HT-29 (cell line): ENCODE data around the gene SRC. TPM values are rescaled to one million over a fixed set of nuclear protein-coding genes. Genes with fewer than 3 reads are reported as not detected.

Experiments used
- DNase-seq: peaks from one replicate; pipeline ENCODE4 v3.0.0-alpha.2; 2015; ENCODE audit warnings: low spot score
- total RNA-seq: library from RNA; depleted of rRNA; stranded (reverse); fragments of >200 nt; shearing (Covaris generic); gene quantifications from 2 replicates; pipeline ENCODE4 v1.2.3, GENCODE V29; 2014

The SRC gene
- total RNA-seq, 1 experiment from 2014 or later: 161 TPM

DNA sequence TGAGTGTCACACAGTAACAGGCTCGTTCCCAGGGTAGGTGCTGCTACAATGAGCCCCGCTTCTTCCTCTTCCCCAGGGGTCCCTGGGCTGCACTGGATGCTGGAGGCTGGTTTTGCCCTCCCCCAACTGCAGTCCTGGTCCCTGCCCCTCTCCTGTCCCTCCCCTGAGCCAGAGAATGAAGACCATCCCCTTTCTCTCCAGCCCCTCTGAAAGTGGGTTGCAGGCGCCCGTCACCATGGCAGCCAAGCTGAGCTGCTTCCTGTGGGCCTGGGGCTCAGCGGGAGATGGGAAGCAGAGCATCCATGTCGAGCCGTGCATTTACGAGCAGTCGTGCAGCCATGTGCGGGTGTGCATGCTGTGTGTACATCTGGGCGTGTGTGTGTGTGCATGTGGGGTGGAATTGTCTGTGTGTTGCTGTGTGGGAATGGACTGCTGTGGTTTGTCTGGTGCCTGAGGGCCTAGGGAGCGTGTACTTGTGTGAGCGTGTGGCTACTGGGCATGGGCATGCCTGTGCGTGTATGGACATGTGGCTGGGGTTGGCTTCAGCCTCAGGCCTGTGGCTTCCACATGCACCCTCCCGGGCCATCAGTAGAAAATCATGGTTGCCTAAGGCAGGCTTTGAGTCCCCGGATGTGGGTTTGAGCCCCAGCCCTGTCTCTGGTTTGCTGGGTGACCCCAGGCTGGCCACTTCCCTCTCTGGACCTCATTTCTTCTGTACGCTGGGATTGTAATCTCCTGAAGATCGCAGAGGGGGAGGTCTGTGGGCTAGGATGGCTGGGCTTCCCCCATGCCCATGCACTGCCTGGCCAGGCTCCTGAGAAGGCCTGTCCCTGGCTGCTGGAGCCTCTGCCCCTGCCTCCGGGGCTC, 48.8 kb downstream of the SRC start:
- DNase-seq: no peak

DNA sequence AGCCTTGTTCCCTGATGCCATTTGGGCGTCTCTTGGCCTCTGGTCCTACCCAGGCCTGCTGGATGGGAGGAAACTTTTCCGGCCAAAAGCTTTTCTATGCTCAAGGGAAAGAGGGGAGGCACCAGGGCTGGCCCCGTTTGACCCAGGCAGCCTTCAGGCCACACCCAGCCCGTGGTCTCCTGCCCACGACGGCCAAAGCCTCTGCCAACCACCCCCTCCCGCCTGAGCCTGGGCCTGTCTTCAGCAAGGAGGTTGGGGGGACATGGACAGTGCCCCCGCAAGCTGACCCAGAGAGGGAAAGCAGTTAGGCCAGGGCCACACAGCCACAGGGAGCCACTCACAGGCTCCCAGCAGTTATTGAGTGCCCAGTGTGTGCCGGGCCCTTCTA, 49.5 kb downstream of the SRC start:
- DNase-seq: no peak

DNA sequence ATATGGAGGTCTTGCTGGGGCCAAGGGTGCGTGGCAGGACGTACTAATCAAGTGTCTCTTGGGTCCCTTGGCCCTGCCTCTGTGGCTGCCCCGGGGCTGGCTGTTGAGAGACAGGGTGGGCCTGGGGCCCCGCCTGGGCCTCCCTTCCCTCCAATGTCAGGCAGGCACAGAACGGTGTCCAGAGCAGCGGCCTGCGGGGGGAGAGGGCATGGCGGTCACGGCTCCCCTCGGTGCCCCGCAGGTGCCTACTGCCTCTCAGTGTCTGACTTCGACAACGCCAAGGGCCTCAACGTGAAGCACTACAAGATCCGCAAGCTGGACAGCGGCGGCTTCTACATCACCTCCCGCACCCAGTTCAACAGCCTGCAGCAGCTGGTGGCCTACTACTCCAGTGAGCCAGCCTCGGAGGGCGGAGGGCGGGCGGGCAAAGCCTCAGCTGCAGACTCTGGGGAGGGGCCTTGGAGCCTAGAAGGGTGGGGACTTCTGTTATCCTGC, 50.0 kb downstream of the SRC start:
- DNase-seq: peak; percentile 68

DNA sequence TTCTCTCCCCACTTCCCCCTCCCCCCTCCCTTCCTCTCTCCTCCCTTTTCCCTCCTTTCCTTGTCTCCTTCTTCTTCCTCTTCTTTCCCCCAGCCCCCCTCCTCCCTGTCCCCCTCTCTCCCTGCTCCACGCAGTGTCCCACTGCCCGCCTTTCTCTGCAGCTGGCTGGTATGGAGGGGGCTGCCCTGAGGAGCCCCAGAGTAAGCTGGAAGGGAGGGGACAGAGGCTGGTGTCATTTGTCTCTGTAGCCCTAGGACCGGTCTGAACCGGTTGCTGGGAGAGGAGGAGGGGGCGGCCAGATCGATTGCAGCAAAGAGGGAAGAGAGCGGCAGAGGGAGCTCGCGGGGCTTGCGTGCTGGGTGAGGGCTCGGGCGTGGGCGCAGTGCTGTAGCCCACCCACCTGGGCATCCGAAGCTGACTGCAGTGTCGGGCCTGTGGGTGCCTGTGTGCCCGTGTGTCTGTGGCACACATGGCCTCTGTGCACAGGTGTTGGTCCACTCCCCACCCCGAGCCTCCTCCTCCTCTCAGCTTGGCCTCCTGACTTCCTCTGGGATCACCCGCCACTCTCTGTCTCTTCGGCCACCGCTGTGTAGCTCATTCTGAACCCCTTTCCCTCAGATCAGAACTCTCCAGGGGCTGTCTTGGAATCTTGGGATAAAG, 50.6 kb downstream of the SRC start:
- no peak for DNase-seq

DNA sequence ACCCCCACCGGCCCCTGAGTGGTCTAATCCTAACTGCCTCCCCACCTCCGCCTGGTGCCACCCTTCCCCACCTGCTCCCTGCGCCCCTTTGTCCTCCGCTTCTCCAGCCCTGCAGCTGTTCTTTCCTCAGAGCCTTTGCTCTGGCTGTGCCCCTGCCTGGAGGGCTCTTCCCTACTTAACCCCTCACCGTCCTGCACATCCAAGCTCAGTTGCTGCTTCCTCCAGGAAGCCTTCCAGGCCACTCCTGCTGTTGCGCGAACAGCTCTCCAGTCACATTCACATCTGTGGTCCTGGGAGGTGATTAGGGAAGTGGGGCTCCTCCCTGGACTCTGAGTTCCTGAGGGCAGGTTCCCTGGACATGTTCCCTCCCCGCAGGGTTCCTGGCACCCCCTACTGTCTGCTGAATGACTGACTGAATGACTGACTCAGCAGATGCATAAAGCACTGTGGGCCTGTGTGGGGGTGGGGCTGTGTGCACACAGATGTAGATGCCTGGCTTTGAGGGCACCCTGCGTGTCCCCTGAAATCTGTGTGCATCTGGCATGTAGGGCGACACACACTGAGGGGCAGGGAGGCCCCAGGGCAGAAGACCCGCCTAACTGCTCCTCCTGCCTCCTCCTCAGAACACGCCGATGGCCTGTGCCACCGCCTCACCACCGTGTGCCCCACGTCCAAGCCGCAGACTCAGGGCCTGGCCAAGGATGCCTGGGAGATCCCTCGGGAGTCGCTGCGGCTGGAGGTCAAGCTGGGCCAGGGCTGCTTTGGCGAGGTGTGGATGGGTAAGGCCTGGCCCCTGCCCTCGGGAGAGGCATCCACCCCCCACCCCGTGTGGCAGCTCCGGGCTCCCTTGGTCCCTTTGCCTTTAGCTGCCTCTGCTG, 51.4 kb downstream of the SRC start:
- DNase-seq: peak; percentile 43

DNA sequence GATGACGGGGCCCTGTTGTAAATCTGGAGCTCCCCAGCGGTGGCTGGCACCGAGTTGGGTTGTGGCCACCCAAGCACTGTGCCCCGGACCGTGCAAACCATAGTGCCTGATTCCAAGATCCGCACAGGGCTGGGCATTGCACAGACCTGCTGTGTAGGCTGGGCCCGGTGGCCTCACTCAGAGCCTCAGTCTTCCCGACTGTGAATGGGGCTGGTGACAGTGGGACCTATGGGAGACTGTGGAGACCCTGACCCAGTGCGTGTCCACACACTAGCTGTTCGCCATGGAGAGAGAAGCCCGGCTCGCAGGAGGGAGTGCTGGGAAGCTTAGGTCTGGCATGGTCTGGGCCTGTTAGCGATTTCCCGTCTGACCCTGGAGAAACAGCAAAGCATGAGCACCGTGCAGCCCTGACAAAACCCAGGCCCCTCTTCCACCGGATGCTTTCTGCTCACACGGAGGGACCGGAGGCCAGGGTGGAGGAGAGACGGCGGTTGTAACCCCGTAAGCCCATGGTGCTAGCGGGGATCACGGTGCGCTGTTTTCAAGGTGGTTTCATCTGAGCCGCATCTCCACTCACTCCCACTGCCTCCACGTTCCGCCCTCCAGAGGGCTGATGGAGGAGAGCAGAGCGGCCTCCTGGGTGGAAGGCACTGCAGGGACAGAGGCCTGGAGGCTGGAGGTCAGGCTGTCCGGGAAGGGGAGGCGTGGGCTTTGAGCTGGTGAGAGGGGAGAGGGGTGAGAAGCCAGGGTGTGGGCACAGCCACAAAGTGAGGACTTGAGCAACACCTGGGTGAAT, 52.2 kb downstream of the SRC start:
- no peak for DNase-seq

DNA sequence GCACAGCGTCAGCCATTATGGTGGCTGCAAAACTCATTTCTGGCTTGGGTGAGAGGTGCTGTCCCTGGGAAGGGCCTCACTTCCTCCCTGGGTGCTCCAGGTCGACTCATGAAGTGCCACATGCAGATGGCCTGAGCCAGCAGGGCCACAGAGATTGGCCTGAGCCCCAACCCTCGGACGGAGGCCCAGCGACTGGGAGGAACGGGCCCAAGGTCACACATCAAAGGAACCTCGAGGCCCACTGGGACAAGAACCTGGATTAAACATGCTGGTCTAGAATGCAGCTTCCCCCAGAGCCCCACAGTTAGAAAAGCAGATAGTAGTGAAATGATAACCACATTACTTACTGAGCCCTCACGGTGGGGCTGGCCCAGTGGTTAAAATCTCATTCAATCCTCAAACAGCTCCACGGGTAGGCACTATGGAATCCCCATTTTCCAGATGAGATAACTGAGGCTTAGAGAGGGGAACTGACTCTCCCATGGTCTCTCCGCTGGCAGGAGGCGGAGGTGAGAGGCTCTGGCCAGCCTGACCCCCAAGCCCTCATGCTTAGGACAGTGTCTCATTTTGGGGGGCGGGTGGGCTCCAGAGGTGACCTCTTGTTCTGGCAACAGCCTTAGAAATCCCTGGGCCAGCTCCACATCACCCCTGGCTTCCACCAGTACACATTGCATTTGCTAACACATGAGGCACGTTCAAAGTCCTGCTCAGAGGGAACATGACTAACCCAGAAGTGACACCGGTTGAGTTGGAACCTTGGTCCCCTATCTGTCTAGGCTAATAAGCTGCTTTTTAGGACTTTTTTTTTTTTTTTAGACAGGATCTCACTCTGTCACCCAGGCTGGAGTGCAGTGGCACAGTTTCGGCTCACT, 53.0 kb downstream of the SRC start:
- no peak for DNase-seq

DNA sequence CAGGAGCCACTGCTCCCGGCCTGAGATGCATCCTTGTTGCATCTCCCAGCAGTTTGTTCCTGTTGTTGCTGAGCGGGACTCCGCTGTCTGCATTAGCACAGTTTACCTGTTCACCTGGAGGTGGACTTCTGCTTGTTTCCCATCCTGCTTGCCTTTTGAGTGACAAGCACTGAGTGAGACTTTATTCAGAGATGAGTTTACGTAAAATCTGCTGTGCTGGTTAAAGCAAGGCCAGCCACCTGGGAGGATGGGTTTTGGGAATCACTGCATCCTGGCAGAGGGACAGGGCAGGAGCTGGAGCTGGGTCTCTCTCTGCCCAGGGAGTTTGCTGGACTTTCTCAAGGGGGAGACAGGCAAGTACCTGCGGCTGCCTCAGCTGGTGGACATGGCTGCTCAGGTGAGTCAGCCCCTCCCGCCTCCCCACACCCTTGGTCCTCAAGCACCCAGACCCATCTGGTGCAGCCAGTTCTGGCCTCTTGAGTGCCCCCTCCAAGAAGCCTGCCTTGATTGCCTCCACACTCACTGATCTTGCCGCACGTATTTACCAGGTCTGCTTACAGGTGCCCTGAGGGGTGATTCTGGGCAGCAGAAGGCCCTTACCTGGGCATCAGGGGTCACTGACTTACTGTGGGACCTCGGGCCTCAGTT, 55.5 kb downstream of the SRC start:
- no peak for DNase-seq

DNA sequence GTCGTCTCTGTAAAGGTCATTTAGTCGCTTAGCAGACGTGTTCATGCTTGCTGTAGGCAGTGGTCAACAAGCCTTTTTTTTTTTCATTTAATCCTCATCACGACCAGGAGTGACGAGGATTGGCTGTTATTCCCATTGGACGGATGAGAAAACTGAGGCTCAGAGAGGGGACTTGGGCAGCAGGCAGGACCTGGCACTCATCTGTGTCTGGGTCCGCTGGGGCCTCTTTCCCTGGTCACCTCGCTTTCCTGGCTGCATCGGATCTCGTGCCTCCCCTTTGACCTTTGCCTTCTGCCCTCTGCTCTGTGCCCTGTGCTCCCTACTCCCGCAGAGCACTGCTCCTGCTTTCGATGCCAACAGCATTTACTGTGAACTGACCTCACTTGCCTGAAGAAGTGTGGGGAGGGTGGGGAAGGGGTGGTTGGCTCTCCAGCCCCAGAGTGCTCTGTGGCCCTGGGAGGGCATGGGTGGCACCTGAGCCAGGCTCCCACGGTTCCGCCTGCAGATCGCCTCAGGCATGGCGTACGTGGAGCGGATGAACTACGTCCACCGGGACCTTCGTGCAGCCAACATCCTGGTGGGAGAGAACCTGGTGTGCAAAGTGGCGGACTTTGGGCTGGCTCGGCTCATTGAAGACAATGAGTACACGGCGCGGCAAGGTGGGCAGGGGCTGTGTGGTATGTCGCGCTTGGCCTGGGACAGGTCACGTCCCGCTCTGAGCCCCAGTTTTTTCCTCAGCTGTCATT, 56.2 kb downstream of the SRC start:
- DNase-seq: no peak

DNA sequence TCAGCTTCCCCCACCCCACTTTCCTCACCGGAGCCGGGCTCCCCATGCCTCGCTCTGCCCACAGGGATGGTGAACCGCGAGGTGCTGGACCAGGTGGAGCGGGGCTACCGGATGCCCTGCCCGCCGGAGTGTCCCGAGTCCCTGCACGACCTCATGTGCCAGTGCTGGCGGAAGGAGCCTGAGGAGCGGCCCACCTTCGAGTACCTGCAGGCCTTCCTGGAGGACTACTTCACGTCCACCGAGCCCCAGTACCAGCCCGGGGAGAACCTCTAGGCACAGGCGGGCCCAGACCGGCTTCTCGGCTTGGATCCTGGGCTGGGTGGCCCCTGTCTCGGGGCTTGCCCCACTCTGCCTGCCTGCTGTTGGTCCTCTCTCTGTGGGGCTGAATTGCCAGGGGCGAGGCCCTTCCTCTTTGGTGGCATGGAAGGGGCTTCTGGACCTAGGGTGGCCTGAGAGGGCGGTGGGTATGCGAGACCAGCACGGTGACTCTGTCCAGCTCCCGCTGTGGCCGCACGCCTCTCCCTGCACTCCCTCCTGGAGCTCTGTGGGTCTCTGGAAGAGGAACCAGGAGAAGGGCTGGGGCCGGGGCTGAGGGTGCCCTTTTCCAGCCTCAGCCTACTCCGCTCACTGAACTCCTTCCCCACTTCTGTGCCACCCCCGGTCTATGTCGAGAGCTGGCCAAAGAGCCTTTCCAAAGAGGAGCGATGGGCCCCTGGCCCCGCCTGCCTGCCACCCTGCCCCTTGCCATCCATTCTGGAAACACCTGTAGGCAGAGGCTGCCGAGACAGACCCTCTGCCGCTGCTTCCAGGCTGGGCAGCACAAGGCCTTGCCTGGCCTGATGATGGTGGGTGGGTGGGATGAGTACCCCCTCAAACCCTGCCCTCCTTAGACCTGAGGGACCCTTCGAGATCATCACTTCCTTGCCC, 57.4 kb downstream of the SRC start:
- DNase-seq: no peak

DNA sequence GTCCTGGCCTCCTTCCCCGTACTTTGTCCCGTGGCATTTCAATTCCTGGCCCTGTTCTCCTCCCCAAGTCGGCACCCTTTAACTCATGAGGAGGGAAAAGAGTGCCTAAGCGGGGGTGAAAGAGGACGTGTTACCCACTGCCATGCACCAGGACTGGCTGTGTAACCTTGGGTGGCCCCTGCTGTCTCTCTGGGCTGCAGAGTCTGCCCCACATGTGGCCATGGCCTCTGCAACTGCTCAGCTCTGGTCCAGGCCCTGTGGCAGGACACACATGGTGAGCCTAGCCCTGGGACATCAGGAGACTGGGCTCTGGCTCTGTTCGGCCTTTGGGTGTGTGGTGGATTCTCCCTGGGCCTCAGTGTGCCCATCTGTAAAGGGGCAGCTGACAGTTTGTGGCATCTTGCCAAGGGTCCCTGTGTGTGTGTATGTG, 58.5 kb downstream of the SRC start:
- no peak for DNase-seq

DNA sequence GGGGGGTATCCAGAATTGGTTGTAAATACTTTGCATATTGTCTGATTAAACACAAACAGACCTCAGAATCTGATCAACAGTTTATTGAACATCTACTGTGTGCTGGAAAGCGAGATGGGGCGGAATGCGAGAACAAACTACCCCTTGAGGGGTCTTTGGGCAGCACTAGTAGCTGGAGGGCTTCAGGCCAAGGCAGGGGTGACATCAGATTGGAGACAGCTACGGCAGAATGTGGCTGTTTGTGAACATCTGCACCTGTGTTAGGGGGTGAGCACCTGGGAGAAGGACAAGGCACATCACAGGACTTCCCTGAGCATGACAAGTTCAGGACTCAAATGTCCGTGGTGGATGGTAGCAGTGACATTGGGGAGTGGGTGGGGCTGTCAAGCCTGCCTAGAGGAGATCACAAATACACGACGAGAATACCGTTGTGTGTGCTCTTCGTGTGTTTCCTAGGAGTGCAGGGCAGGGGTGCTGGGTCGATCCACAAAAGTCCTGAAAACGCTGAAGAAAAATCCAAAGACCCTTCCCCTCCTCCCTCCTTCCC, 59.5 kb downstream of the SRC start:
- DNase-seq: no peak

DNA sequence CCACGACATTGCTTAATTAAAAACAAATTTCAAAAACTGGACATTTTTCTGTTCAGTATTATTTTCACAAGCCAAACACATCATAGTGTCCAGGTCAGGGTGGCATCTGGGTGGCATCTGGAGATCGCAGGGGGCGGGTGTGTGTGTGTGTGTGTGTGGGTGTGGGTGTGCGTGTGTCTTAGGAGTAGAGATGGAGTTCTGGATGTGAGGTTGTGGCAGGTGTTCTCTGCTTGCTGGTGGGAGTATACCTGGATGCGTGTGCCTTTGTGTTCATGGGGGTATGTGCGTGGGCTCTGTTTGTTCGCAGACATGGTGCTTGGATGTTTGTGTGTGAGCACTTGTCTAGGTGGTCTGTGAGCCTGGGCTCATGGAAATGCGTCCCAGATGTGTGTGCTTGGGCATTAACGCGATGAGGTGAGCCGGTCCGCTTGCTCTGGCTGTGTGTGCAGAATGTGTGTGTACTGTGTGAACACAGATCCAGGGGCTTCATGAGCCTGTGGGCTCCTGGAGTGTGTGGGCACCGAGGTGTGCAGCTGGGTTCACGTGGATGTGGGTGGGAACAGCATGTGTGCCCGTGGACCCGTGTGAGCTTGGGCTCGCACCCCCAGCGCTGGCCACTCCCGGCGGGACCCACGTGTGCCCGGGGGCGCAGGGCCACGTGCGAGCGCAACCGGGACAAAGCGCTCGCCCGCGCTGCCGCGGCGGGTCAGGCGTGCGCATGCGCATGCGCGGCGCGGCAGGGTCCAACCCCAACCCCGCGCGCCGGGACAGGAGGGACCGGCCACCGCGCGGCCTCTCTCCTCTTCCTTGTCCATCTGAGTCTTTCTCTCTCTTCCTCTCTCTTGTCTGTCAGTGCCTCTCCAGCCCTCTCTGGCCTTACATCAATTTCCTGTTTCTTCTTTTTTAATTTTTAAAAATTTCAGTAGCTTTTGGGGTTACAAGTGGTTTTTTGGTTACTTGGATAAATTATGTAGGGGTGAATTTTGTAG, 60.4 kb downstream of the SRC start:
- DNase-seq: peak; percentile 75

DNA sequence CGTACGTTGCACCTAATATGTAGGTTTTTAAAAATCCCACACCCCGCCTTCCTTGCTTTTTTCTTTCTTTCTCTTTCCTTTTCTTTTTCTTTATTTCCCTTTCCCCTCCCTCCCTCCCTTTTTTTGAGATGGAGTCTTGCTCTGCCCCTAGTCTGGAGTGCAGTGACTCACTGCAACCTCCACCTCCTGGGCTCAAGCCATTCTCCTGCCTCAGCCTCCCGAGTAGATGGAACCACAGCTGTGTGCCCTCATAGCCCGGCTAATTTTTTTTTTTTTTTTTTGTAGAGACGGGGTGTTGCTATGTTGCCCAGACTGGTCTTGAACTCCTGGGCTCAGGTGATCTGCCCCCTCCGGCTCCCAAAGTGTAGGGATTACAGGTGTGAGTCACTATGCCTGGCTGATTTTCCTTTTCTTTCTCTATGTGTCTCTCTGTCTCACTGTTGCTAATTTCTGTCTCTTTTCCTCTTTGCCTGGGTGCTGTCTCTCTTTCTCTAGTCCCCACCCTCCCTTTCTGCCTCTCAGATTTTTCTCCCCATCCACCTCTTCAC, 61.2 kb downstream of the SRC start:
- peak; percentile 25 for DNase-seq

DNA sequence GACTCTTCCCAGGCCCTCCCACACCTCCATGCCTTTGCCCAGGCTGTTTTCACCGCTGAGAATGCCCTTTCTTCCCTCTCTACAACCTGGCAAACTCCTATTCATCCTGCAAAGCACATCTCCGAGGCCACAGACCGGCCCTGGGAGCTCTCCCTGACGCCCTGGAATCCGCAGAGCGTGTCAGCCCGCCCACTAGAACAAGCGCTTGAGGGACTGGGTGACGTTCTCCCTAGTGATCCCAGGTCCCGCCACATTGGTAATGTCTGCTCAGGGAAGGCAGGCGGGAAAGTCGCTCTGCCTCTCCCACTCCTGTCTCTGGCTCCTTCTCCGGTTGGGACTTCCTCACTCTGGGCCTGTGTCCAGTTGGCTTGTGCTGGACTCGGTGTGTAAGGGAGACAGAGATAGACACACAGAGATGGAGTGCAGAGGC, 61.6 kb downstream of the SRC start:
- DNase-seq: peak; percentile 43
